A549 (cell line): ENCODE measurements around the gene PRPF8. TPM values are rescaled to one million over a fixed set of nuclear protein-coding genes. Genes with fewer than 3 reads are reported as not detected.

ENCODE experiments used
- ATAC-seq, 2 experiments: fragments of 200-7000 bp in 1 of 2; fragments of >200 bp in 1 of 2; cut with Nextera tagmentation in 1 of 2; cut with Tn5 transposase in 1 of 2; 3 replicates each; pipeline versions ENCODE4 v1.8.0 to v1.9.1; 2018 to 2020; ENCODE audit warnings: mild to moderate bottlenecking in 1 of 2, moderate library complexity in 1 of 2
- CTCF ChIA-PET: fragments of 300-600 bp; sonication (Branson Sonifier 250); formaldehyde crosslinking; extraction: SDS; loops from one replicate; lab custom pipeline; 2021; ENCODE audit warnings: antibody characterized with exemption, inconsistent platforms; lab: Yijun Ruan, JAX
- POLR2A ChIA-PET: fragments of 350-600 bp; formaldehyde crosslinking; extraction: SDS; loops from one replicate; lab custom pipeline; 2021; ENCODE audit warnings: antibody characterized with exemption, inconsistent platforms; lab: Yijun Ruan, JAX
- DNase-seq, 2 experiments: peaks; one replicate each; pipeline versions ENCODE4 v3.0.0 to v3.0.0-alpha.2; 2011 to 2016; ENCODE audit warnings: low read depth in 1 of 2, low spot score in 1 of 2
- FAIRE-seq: peaks from 2 replicates; lab custom pipeline; 2011; peaks lifted over from hg19 to GRCh38; lab: Jason Lieb, UNC
- H3K27ac ChIP-seq, 2 experiments: fragments of >200 bp; sonication (Bioruptor Twin); formaldehyde crosslinking; 3 replicates each; pipeline ENCODE4 v1.5.1; 2016 to 2017
- H3K4me1 ChIP-seq: fragments of >200 bp; sonication (Bioruptor Twin); formaldehyde crosslinking; 3 replicates; pipeline ENCODE4 v1.6.1; 2016
- H3K4me2 ChIP-seq: fragments of >200 bp; sonication (Bioruptor Twin); formaldehyde crosslinking; 3 replicates; pipeline ENCODE4 v1.6.1; 2016
- H3K4me3 ChIP-seq: fragments of >200 bp; sonication (Bioruptor Twin); formaldehyde crosslinking; 3 replicates; pipeline ENCODE4 v1.5.1; 2016
- H3K9me3 ChIP-seq: fragments of >200 bp; sonication (Bioruptor Twin); formaldehyde crosslinking; 3 replicates; pipeline ENCODE4 v1.6.1; 2016
- ATOH8 ChIP-seq: fragments of 250-450 bp; sonication (Bioruptor Pico); IDR thresholded peaks from 2 replicates; pipeline ENCODE4 v1.5.0; 2020; ENCODE audit warnings: low read depth, mild to moderate bottlenecking, moderate library complexity
- BCL3 ChIP-seq: fragments of >200 bp; sonication (Bioruptor Twin); formaldehyde crosslinking; IDR thresholded peaks from 3 replicates; pipeline ENCODE4 v1.6.1; 2016
- CEBPB ChIP-seq, 2 experiments: fragments of >200 bp in 1 of 2; sonication (Bioruptor Twin) in 1 of 2; formaldehyde crosslinking in 1 of 2; IDR thresholded peaks; 2 replicates each; pipeline ENCODE4 v1.6.1; 2012 to 2016
- CHD2 ChIP-seq: fragments of 150-350 bp; IDR thresholded peaks from 2 replicates; pipeline ENCODE4 v1.6.1; 2014; ENCODE audit warnings: low read length; ENCODE audit not compliant: partially characterized antibody
- CHD4 ChIP-seq: fragments of 200-600 bp; sonication (generic); IDR thresholded peaks from 2 replicates; pipeline ENCODE4 v1.6.1; 2016; ENCODE audit warnings: antibody characterized with exemption, mild to moderate bottlenecking, borderline replicate concordance
- ELK1 ChIP-seq: fragments of 150-350 bp; IDR thresholded peaks from 2 replicates; pipeline ENCODE4 v1.6.1; 2014; ENCODE audit warnings: low read depth, mild to moderate bottlenecking, low read length
- ESRRA ChIP-seq: fragments of 150-350 bp; IDR thresholded peaks from 2 replicates; pipeline ENCODE4 v1.6.1; 2014; ENCODE audit warnings: mild to moderate bottlenecking, low read length, borderline replicate concordance
- FOSB ChIP-seq: fragments of 250-450 bp; sonication (Bioruptor Pico); IDR thresholded peaks from 2 replicates; pipeline ENCODE4 v1.5.0; 2020; ENCODE audit warnings: mild to moderate bottlenecking, moderate library complexity
- FOSL2 ChIP-seq, 2 experiments: fragments of 450-650 bp in 1 of 2; fragments of >200 bp in 1 of 2; sonication (Bioruptor Twin) in 1 of 2; formaldehyde crosslinking; IDR thresholded peaks; 2 replicates each; pipeline versions ENCODE4 v1.5.0 to v1.6.1; 2016 to 2020; ENCODE audit warnings: mild to moderate bottlenecking in 1 of 2, moderate library complexity in 1 of 2
- HDAC2 ChIP-seq: fragments of 200-600 bp; sonication (generic); IDR thresholded peaks from 2 replicates; pipeline ENCODE4 v1.6.1; 2016
- HES2 ChIP-seq: fragments of >200 bp; sonication (Bioruptor Twin); formaldehyde crosslinking; IDR thresholded peaks from 2 replicates; pipeline ENCODE4 v1.6.1; 2016
- HEYL ChIP-seq: fragments of 250-450 bp; sonication (Bioruptor Pico); IDR thresholded peaks from 2 replicates; pipeline ENCODE4 v1.8.0; 2021; ENCODE audit warnings: mild to moderate bottlenecking, moderate library complexity
- HMGXB4 ChIP-seq: fragments of 250-450 bp; sonication (Bioruptor Pico); IDR thresholded peaks from 2 replicates; pipeline ENCODE4 v1.5.0; 2021; ENCODE audit warnings: mild to moderate bottlenecking, moderate library complexity, borderline replicate concordance
- HOXB5 ChIP-seq: fragments of 250-450 bp; sonication (Bioruptor Pico); IDR thresholded peaks from 2 replicates; pipeline ENCODE4 v1.5.0; 2020; ENCODE audit warnings: mild to moderate bottlenecking, moderate library complexity
- JUN ChIP-seq, 2 experiments: fragments of >200 bp; sonication (Bioruptor Twin); formaldehyde crosslinking; IDR thresholded peaks; 2 replicates in 1 of 2; 3 replicates in 1 of 2; pipeline ENCODE4 v1.6.1; 2016 to 2017
- JUNB ChIP-seq: fragments of >200 bp; sonication (Bioruptor Twin); formaldehyde crosslinking; IDR thresholded peaks from 2 replicates; pipeline ENCODE4 v1.6.1; 2016
- KDM5A ChIP-seq: fragments of 200-600 bp; sonication (generic); IDR thresholded peaks from 2 replicates; pipeline ENCODE4 v1.6.1; 2016; ENCODE audit warnings: antibody characterized with exemption, mild to moderate bottlenecking
- MAZ ChIP-seq: fragments of 150-350 bp; IDR thresholded peaks from 2 replicates; pipeline ENCODE4 v1.6.1; 2014; ENCODE audit warnings: antibody characterized with exemption, low read depth, low read length, borderline replicate concordance
- NR3C1 ChIP-seq: fragments of >200 bp; sonication (Bioruptor Twin); formaldehyde crosslinking; IDR thresholded peaks from 3 replicates; pipeline ENCODE4 v1.6.1; 2017
- PBX3 ChIP-seq: IDR thresholded peaks from 2 replicates; pipeline ENCODE4 v1.6.1; 2012
- PHF8 ChIP-seq: fragments of 200-600 bp; sonication (generic); IDR thresholded peaks from 2 replicates; pipeline ENCODE4 v1.6.1; 2016; ENCODE audit warnings: low read depth, mild to moderate bottlenecking, antibody characterized with exemption, moderate library complexity, borderline replicate concordance
- RCOR1 ChIP-seq: fragments of 150-350 bp; IDR thresholded peaks from 2 replicates; pipeline ENCODE4 v1.6.1; 2014; ENCODE audit warnings: antibody characterized with exemption, low read length, low read depth
- RFX5 ChIP-seq: fragments of 450-650 bp; IDR thresholded peaks from 2 replicates; pipeline ENCODE4 v1.7.1; 2014; ENCODE audit warnings: antibody characterized with exemption, mild to moderate bottlenecking, moderate library complexity
- SMC3 ChIP-seq: fragments of >200 bp; sonication (Bioruptor Twin); formaldehyde crosslinking; IDR thresholded peaks from 3 replicates; pipeline ENCODE4 v1.6.1; 2018; ENCODE audit warnings: inconsistent platforms
- TFCP2L1 ChIP-seq: fragments of 250-450 bp; sonication (Bioruptor Pico); IDR thresholded peaks from 2 replicates; pipeline ENCODE4 v1.5.0; 2021; ENCODE audit warnings: mild to moderate bottlenecking
- TP53 ChIP-seq: fragments of 250-450 bp; sonication (Bioruptor Pico); IDR thresholded peaks from 2 replicates; pipeline ENCODE4 v1.5.0; 2021; ENCODE audit warnings: mild to moderate bottlenecking, moderate library complexity
- USF2 ChIP-seq: fragments of 450-650 bp; IDR thresholded peaks from 2 replicates; pipeline ENCODE4 v1.6.1; 2014; ENCODE audit warnings: antibody characterized with exemption
- ZC3H11A ChIP-seq: fragments of 450-650 bp; IDR thresholded peaks from 2 replicates; pipeline ENCODE4 v1.6.1; 2014; ENCODE audit warnings: antibody characterized with exemption, mild to moderate bottlenecking
- ZFP36 ChIP-seq: fragments of 450-650 bp; IDR thresholded peaks from 2 replicates; pipeline ENCODE4 v1.6.1; 2014; ENCODE audit warnings: borderline replicate concordance; ENCODE audit not compliant: partially characterized antibody
- WGBS: methylation state at CpG from one replicate; pipeline ENCODE4 v1.1.6; 2017; ENCODE audit errors: missing lambda C conversion rate; 5-methylcytosine and 5-hydroxymethylcytosine counted together
- polyA plus RNA-seq, 4 experiments: library from polyadenylated mRNA; depleted of rRNA in 3 of 4; stranded (reverse); fragments of >200 nt; fragmentation: RNase III in 1 of 4; extraction: RNeasy Plus Mini Kit Qiagen cat#74134 plus additional on column Dnase treatment in 1 of 4; gene quantifications; 2 replicates in 3 of 4; 3 replicates in 1 of 4; pipeline ENCODE4 v1.2.3, GENCODE V29; 2011 to 2017

Gene PRPF8
- polyA plus RNA-seq, 2 of the 4 experiments (the other 2 are of a cell fraction) = 234 to 263 TPM

GRCh38 chr17:1638171-1638590 lies 46.5 kb downstream of the PRPF8 start:
- Histone ChIP-seq H3K9me3 (no peaks in the 10 kb centered on the region), H3K4me1 (peaks cover 9% of the 10 kb centered on the region; the same call in 2 of the 3 replicates), H3K4me3 (no peak overlapping the region), H3K4me2 (no peak overlapping the region), H3K27ac (no peak overlapping the region)
- no peak for ATAC-seq
- POLR2A ChIA-PET = no interaction called here
- no peak for FAIRE-seq
- TF ChIP-seq JUN (IDR thresholded peaks at IDR 0.05) = no peak
- TF ChIP-seq TFCP2L1 (CRISPR knock-in tag) = no peak
- TF ChIP-seq HEYL (CRISPR knock-in tag) = no peak
- TF ChIP-seq TP53 (CRISPR knock-in tag) = no peak
- no peak for TF ChIP-seq RCOR1
- TF ChIP-seq PHF8 = no peak
- no peak for TF ChIP-seq ESRRA
- TF ChIP-seq CHD4 = no peak
- TF ChIP-seq FOSB (CRISPR knock-in tag) = no peak
- TF ChIP-seq RFX5 = no peak
- TF ChIP-seq CEBPB (IDR thresholded peaks at IDR 0.05) = no peak
- no peak for TF ChIP-seq BCL3
- no peak for TF ChIP-seq PBX3
- TF ChIP-seq ZFP36 = no peak
- no peak for TF ChIP-seq ELK1
- no peak for TF ChIP-seq CHD2
- no peak for TF ChIP-seq MAZ
- no peak for TF ChIP-seq HES2
- TF ChIP-seq, all 56 proteins: peak for 0
- DNase-seq = no peak
- WGBS = 88% methylated on average over 17 of the region's 17 CpGs
- CTCF ChIA-PET = interaction anchor here (1.5 to 14.7 kb wide), 4 partner anchors 8 to 380 kb away, joined by 4 to 497 read pairs (median 64); partner anchors contain the start of genes PITPNA, RILP and SLC43A2

- H3K9me3 ChIP-seq = no peaks in the 10 kb centered on the region
- no peak for FAIRE-seq
- 70% methylated on average over 15 of the region's 15 CpGs for WGBS
- POLR2A ChIA-PET = no interaction called here
- TF ChIP-seq JUNB = no peak
- no peak for TF ChIP-seq HDAC2
- TF ChIP-seq HOXB5 (CRISPR knock-in tag) = no peak
- TF ChIP-seq JUN (IDR thresholded peaks at IDR 0.05) = no peak
- TF ChIP-seq KDM5A = no peak
- TF ChIP-seq SMC3 = no peak
- TF ChIP-seq NR3C1 = no peak
- TF ChIP-seq FOSL2 (IDR thresholded peaks at IDR 0.05) = no peak
- no peak for TF ChIP-seq FOSL2 (CRISPR knock-in tag; IDR thresholded peaks at IDR 0.05)
- no peak for TF ChIP-seq CHD4
- no peak for TF ChIP-seq ZFP36
- TF ChIP-seq RFX5 = no peak
- TF ChIP-seq ATOH8 (CRISPR knock-in tag) = no peak
- TF ChIP-seq ZC3H11A = no peak
- TF ChIP-seq USF2 = no peak
- TF ChIP-seq HMGXB4 = no peak
- DNase-seq = no peak
- CTCF ChIA-PET = interaction anchor here (0.5 to 14.7 kb wide), 5 partner anchors 7 to 258 kb away, joined by 4 to 497 read pairs (median 29); partner anchors contain the start of genes PITPNA, RILP and SLC43A2
- H3K4me1 ChIP-seq = peaks cover 9% of the 10 kb centered on the region; the same call in 2 of the 3 replicates
- no peak overlapping the region for H3K4me2 ChIP-seq
- no peak overlapping the region for H3K4me3 ChIP-seq
- ATAC-seq = no peak
- no peak overlapping the region for H3K27ac ChIP-seq
Measured at GRCh38 chr17:1636732-1637285, 47.9 kb downstream of the PRPF8 start.
